ENCODE results near the gene SUN2.

Gene SUN2

GRCh38 chr22:38735126-38735464 lies 20.7 kb downstream of the SUN2 start:
- no peak for DNase-seq (ENCODE audit: low read depth)

- no peak for DNase-seq (ENCODE audit: low read depth)
These were observed 21.2 kb downstream of the SUN2 start for GRCh38 chr22:38734421-38735100.

GRCh38 chr22:38733724-38734381 lies 21.9 kb downstream of the SUN2 start:
- DNase-seq (ENCODE audit: low read depth) = no peak

- DNase-seq (ENCODE audit: low read depth) = no peak
These were observed 22.5 kb downstream of the SUN2 start for GRCh38 chr22:38733329-38733723.

GRCh38 chr22:38732251-38732815 lies 23.5 kb downstream of the SUN2 start:
- no peak for DNase-seq (ENCODE audit: low read depth)

GRCh38 chr22:38731703-38732161 lies 24.1 kb downstream of the SUN2 start:
- no peak for DNase-seq (ENCODE audit: low read depth)

- no peak for DNase-seq (ENCODE audit: low read depth)
These were observed 25.4 kb downstream of the SUN2 start for GRCh38 chr22:38730411-38730871.

- DNase-seq (ENCODE audit: low read depth) = no peak
These were observed 25.9 kb downstream of the SUN2 start for GRCh38 chr22:38729946-38730345.

- no peak for DNase-seq (ENCODE audit: low read depth)
These were observed 26.7 kb downstream of the SUN2 start for GRCh38 chr22:38728871-38729796.

- no peak for DNase-seq (ENCODE audit: low read depth)
These were observed 28.0 kb downstream of the SUN2 start for GRCh38 chr22:38727530-38728451.

- no peak for DNase-seq (ENCODE audit: low read depth)
These were observed 28.7 kb downstream of the SUN2 start for GRCh38 chr22:38727123-38727522.

- DNase-seq (ENCODE audit: low read depth) = no peak
These were observed 29.7 kb downstream of the SUN2 start for GRCh38 chr22:38725900-38726655.

GRCh38 chr22:38724926-38725571 lies 30.7 kb downstream of the SUN2 start:
- DNase-seq (ENCODE audit: low read depth) = no peak

- DNase-seq (ENCODE audit: low read depth) = no peak
These were observed 31.6 kb downstream of the SUN2 start for GRCh38 chr22:38724176-38724575.

GRCh38 chr22:38721551-38721950 lies 34.2 kb downstream of the SUN2 start:
- DNase-seq (ENCODE audit: low read depth) = no peak

- no peak for DNase-seq (ENCODE audit: low read depth)
These were observed 35.4 kb downstream of the SUN2 start for GRCh38 chr22:38720350-38720749.

- no peak for DNase-seq (ENCODE audit: low read depth)
These were observed 36.6 kb downstream of the SUN2 start for GRCh38 chr22:38719196-38719595.

- peak; percentile 66 for DNase-seq (ENCODE audit: low read depth)
These were observed 37.4 kb downstream of the SUN2 start for GRCh38 chr22:38718414-38718813.

- DNase-seq (ENCODE audit: low read depth) = no peak
These were observed 38.6 kb downstream of the SUN2 start for GRCh38 chr22:38717244-38717643.

GRCh38 chr22:38716826-38717225 lies 39.0 kb downstream of the SUN2 start:
- no peak for DNase-seq (ENCODE audit: low read depth)

All from GM04504 (cell line).